Gastroesophageal sphincter (tissue), 3 donors: ENCODE measurements around the gene TMEM61.

Source experiments
- CTCF ChIP-seq, 4 experiments: fragments of 200-600 bp in 2 of 4; fragments of 450-650 bp in 2 of 4; sonication (generic) in 1 of 4; IDR thresholded peaks; one replicate each; pipeline ENCODE4 v1.5.1; 2017 to 2019; ENCODE audit warnings: antibody characterized with exemption in 4 of 4, mild to moderate bottlenecking in 2 of 4, moderate library complexity in 2 of 4
- POLR2A ChIP-seq, 2 donors: fragments of 450-650 bp; IDR thresholded peaks; one replicate each; pipeline ENCODE4 v1.6.1; 2017; ENCODE audit warnings: antibody characterized with exemption in 2 of 2, mild to moderate bottlenecking in 2 of 2, moderate library complexity in 1 of 2
- POLR2AphosphoS5 ChIP-seq: sonication (generic); formaldehyde crosslinking; IDR thresholded peaks from one replicate; pipeline ENCODE4 v1.6.1; 2017; ENCODE audit warnings: antibody characterized with exemption

GRCh38 chr1:54995013-54995760 is 14.8 kb downstream of the TMEM61 start:
- TF ChIP-seq CTCF (IDR thresholded peaks at IDR 0.05): no peak
- no peak for TF ChIP-seq POLR2A (IDR thresholded peaks at IDR 0.05)
- TF ChIP-seq POLR2AphosphoS5: no peak
